ENCODE results near the gene MADD.

DNA sequence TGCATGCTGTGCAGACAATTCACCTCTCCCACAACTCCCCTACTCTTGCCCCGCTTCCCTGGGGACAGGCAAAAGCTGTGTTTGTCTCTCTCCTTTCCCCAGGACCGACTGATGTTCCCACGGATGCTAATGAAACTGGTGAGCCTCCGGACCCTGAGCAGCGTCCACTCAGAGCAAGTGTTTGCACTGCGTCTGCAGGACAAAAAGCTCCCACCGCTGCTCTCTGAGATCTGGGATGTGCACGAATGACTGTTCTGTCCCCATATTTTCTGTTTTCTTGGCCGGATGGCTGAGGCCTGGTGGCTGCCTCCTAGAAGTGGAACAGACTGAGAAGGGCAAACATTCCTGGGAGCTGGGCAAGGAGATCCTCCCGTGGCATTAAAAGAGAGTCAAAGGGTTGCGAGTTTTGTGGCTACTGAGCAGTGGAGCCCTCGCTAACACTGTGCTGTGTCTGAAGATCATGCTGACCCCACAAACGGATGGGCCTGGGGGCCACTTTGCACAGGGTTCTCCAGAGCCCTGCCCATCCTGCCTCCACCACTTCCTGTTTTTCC is 1.4 kb upstream of the MADD start:
- TF ChIP-seq, protein P1, sequence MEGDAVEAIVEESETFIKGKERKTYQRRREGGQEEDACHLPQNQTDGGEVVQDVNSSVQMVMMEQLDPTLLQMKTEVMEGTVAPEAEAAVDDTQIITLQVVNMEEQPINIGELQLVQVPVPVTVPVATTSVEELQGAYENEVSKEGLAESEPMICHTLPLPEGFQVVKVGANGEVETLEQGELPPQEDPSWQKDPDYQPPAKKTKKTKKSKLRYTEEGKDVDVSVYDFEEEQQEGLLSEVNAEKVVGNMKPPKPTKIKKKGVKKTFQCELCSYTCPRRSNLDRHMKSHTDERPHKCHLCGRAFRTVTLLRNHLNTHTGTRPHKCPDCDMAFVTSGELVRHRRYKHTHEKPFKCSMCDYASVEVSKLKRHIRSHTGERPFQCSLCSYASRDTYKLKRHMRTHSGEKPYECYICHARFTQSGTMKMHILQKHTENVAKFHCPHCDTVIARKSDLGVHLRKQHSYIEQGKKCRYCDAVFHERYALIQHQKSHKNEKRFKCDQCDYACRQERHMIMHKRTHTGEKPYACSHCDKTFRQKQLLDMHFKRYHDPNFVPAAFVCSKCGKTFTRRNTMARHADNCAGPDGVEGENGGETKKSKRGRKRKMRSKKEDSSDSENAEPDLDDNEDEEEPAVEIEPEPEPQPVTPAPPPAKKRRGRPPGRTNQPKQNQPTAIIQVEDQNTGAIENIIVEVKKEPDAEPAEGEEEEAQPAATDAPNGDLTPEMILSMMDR (IDR thresholded peaks at IDR 0.05; ENCODE audit: insufficient read depth, low read length) = no peak
- TF ChIP-seq, protein P2, sequence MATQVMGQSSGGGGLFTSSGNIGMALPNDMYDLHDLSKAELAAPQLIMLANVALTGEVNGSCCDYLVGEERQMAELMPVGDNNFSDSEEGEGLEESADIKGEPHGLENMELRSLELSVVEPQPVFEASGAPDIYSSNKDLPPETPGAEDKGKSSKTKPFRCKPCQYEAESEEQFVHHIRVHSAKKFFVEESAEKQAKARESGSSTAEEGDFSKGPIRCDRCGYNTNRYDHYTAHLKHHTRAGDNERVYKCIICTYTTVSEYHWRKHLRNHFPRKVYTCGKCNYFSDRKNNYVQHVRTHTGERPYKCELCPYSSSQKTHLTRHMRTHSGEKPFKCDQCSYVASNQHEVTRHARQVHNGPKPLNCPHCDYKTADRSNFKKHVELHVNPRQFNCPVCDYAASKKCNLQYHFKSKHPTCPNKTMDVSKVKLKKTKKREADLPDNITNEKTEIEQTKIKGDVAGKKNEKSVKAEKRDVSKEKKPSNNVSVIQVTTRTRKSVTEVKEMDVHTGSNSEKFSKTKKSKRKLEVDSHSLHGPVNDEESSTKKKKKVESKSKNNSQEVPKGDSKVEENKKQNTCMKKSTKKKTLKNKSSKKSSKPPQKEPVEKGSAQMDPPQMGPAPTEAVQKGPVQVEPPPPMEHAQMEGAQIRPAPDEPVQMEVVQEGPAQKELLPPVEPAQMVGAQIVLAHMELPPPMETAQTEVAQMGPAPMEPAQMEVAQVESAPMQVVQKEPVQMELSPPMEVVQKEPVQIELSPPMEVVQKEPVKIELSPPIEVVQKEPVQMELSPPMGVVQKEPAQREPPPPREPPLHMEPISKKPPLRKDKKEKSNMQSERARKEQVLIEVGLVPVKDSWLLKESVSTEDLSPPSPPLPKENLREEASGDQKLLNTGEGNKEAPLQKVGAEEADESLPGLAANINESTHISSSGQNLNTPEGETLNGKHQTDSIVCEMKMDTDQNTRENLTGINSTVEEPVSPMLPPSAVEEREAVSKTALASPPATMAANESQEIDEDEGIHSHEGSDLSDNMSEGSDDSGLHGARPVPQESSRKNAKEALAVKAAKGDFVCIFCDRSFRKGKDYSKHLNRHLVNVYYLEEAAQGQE (IDR thresholded peaks at IDR 0.05; ENCODE audit: insufficient replicate concordance, low read depth) = no peak
- TF ChIP-seq GABPA (IDR thresholded peaks at IDR 0.05; ENCODE audit: low read depth) = no peak
- TF ChIP-seq POLR2AphosphoS5 (IDR thresholded peaks at IDR 0.05; ENCODE audit: low read depth) = no peak
